ENCODE results near the gene PLEKHG3.

Gene PLEKHG3

DNA sequence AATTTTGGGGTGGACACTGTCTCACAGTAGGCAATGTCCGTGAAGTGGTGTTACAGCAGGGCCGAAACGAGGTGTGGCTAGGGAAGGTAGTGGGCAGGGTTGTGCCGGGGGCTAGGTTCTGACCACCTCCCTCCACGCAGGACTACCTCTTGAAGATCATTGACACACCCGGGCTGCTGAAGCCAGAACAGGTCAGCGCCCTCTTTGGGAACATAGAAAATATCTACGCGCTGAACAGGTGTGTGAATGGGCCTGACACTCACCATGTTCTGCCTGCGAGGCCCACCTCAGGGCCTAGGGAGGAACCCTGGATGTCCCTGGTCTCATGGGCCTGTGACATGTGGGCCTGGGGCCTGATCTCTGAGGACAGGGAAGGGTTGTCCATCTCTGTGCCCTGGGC is 24.6 kb downstream of the PLEKHG3 start:
- no peak for DNase-seq

DNA sequence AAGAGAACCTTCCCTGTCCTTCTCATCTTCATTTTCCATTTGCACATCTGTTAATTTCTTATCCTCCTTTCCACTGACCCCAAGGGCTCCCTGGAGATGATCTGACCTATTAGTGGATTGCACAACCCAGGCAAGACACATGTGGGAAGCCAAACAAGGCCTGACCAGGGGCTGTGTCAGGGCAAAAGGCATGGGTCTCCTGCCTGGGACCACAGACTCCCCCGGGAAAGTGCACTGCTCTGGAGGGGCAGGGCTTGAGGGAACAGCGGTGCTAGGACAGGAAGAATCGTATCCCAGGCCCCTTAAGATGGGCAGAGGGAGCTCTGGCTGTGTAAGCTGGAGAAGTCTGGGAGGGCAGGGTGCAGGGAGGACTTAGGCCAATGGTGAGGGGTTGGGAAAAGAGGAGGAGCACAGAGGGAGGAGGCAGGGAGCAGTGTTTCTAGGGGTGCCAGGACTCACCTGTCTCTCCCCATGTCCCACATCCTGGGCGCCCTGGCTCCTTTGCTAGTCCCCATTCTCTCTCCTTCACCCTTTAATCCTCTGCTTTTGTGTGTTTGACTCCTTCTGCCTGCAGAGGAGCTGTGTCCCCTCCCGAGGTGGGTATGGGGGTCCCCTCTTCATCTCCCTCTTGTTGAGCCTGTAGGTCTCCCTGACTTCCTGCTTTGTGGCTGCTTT is 25.3 kb downstream of the PLEKHG3 start:
- DNase-seq, result no peak

DNA sequence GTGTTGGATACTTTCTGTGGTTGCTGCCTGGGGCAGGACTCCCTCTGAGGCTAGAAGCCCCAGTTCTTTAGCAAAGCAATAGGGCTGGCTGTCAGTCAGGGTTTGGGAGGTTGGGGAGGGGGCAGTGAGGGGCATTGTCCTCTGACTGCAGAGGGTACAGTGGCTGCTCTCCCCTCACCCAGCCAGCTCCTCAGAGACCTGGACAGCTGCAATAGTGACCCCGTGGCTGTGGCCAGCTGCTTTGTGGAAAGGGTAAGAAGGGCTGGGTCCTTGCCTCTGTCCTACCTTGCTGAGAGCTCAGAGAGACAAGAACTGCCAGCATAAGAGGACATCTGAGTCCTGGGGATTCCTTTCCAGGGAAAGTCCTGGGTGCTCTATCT is 25.8 kb downstream of the PLEKHG3 start:
- DNase-seq, result no peak

DNA sequence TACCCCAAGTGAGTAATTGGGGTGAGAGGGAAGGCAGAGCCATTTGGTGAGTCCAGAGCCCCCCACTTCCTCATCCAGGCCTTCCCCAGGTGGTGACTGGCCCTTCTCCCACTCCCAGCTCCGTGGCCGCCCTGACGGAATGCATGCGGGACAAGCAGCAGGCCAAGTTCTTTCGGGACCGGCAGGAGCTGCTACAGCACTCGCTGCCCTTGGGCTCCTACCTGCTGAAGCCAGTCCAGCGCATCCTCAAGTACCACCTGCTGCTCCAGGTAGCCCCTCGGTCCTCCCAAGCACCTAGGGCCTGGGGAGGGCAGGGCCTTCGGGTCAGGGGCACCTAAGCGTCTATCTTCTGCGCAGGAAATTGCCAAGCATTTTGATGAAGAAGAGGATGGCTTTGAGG is 26.5 kb downstream of the PLEKHG3 start:
- no peak for DNase-seq

DNA sequence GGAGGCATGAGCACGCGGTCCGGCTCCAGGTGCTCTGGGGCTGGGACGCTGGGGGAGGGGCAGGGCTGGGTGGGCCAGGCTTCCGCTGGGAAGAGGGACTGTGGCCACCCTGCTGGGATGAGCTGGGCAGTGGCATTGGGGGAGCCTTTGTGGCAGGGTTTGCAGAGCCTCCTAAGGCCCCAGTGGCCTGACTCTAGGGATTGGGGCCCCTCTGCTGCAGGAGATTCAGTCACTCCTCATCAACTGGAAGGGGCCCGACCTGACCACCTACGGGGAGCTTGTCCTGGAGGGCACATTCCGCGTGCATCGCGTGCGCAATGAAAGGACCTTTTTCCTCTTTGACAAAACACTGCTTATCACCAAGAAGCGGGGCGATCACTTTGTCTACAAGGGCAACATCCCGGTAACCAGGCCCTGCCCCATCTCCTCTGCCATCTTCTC is 26.9 kb downstream of the PLEKHG3 start:
- DNase-seq, result no peak

DNA sequence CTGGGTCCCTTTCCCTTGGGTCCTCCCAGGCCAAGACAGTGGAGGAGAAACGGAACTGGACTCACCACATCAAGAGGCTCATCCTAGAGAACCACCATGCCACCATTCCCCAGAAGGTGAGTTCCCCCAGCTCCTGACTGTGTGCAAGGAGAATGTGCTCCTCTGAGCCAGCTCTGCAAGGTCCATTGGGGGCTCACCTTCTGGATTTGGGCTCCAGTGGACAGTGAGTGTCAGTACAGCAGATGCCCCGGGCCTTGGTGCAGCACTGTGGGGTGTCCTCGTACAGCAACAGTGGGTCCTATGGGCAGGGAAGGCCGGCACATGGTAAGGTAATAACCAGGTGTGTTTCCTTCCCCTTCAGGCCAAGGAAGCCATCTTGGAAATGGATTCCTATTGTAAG is 27.8 kb downstream of the PLEKHG3 start:
- DNase-seq, result no peak

DNA sequence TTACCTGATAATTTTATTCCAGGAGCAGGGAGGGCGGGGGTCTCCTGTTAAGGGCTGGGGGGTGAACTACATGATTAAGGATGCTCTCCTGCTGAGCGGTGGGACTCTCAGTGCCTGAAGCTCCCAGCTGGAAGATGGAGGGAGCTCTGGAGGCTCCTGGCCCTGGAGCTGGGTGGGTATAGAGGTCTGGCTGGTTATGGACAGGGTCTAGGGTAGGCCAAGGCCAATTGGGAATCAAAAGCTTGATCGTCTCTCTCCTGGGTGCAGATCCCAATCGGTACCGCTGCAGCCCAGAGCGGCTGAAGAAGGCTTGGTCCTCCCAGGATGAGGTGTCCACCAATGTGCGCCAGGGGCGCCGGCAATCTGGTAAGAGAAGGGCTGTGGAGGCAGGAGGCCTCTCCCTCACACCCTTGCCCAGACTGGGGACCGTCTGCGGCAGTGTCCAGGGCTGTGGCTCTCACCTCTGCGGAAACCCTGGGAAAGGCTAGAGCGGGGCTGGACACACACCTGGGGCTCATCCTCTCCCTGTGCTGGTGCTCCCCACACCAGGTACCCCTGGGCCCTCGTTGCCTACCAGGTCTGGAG is 28.4 kb downstream of the PLEKHG3 start:
- DNase-seq, result no peak

DNA sequence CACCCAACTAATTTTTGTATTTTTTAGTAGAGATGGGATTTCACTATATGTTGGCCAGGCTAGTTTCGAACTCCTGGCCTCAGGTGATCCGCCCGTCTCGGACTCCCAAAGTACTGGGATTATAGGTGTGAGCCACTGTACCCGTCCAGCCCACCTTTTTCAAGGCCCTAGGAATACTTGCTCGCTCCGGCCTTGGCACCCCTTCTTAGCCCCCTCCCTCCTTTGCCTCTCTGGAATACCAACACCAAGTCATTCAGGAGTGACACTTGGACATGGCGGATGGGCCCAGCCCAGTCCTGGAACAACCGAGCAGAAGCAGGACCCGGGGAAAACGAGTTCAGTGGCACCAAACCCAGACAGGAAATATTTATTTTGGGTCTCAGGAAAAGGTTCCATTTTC is 29.1 kb downstream of the PLEKHG3 start:
- DNase-seq, result no peak

DNA sequence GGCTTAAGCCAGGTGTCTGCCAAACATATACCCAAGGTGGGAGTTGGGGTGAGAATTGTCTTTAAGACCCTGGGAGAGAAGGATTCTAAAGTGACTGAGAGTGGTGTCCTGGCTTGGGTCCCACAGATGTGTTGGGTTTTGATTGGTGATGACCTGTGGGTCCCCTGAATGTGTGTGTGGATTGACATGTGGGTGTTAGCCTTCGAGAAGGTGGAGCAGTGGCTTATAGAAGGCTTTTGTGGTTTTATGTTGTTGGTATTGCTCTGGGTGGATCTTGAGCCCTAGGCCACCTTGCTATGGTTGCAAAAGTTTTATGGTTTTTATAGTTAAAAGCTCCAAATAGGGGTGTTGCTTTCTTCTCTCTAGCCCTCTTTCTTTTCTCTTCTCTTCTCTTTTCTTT is 29.7 kb downstream of the PLEKHG3 start:
- no peak for DNase-seq

DNA sequence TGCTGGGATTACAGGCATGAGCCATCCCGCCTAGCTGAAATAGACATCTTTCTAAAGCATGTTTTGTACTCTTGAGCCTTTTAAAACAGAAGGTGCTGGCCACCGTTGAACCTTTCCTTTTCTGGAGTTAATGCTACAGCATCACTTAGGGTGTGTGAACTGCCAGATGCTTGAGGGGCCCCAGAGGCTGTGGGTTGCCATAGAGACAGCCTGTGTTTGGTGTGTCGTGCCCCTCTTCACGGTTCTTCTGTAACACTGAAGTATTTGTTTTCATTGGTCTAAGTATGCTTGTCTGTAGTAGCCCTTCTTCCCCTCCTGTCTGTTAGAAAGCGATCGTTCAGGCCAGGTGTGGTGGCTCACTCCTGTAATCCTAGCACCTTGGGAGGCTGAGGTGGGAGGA is 30.8 kb downstream of the PLEKHG3 start:
- peak; percentile 89 for DNase-seq

DNA sequence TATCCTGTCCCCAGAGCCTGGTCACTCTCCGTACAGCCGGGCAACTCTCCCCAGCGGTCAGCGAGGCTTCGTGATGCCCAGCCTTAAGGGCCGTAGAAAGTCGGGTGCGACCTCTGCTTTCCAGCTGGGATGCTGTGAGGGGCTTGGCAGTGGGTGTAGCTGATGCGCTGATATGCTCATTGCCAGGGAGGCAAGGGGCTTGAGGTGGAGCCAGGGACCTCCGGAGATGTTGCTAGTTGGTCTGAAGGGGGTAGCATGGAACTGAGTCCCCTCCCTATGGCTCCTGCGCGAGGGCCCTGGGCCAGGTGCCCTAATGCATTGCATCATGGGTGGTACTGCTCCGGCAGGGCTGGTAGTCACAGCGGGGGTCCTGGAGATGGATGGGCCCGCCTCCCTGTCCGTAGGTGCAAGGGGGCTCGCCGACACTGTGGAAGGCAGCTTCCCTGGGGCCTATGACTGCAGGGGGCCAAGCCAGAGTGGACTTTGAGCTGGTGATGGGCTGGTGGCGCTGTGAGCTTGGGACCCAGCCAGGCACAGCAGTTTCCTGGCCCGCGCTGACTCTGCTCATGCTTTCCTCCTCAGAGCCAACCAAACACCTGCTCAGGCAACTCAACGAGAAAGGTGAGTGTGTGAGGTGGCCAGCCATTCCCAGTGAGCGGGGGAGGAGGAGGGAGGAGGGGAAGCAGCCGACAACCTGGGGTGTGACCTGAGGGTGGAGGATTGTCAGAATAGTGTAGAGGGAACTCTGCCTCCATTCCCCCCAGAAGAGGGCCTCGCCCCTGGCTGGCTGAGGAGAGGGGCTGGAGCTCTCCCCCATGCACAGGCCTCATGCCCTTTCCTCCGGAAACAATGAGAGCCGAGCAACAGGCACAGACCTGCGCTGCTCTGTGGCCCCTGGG is 32.3 kb downstream of the PLEKHG3 start:
- DNase-seq, result peak; percentile 62

DNA sequence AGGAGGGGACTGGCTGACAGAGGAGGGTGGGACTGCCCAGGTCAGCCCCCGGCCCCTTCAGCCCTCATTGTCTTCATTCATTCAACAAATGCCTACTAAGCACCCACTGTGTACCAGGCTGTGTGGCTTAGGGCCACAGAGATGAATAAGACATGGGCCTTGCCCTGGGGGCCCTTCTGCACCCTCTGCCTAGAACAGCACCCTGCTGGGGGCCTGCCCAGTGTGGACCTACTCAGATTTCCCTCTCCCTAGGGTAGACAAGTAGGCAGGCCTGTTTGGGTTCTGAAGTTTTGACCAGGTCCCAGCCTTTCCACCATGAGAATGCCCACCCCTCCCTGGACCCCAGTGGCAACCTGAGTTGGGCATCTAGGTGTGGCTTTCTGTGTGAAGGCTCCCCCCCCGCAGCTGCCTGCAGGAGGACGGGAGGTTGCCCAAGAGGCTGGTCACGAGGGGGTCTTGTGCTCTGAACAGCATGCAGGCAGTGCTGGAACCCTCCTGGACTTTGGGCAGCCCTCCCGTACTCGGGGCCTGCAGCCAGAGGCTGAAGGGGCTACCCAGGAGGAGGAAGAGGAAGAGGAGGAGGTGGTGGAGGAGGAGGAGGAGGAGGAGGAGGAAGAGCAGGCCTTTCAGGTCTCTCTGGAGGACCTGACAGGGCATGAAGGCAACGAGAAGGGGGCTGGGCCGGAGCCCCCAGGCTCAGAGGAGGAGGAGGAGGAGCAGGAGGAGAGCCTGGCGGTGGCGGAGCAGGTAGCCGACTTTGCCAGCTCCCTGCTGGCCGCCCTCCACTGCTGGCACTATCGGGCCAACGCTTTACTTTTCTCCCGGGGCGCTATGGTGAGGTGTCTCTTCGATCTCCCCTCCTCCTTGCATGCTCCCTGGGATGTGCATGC is 33.4 kb downstream of the PLEKHG3 start:
- no peak for DNase-seq

DNA sequence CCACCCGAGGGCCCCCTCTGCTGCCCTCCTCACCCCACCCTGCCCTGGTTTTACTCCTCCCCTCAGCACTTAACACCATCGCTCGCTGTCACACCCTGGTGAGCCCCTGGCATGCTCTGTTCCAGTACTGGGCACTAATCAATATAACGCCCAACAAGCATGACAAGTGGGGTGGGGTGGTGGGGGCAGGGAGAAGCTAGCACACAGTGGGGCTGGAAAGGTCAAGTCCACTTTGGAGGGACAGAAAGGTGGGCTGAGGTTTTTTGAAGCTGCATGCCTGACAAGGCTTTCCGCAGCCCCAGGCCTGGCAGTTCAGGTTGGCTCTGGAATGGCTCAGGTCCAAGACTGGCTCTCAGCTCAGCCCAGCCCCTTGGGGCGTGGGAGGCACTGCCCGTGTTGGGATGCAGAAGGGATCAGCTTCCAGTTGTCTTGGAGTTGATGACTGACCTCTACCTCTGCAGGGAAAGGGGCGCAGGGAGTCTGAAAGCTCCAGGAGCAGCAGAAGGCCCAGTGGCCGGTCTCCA is 34.1 kb downstream of the PLEKHG3 start:
- DNase-seq, result no peak

DNA sequence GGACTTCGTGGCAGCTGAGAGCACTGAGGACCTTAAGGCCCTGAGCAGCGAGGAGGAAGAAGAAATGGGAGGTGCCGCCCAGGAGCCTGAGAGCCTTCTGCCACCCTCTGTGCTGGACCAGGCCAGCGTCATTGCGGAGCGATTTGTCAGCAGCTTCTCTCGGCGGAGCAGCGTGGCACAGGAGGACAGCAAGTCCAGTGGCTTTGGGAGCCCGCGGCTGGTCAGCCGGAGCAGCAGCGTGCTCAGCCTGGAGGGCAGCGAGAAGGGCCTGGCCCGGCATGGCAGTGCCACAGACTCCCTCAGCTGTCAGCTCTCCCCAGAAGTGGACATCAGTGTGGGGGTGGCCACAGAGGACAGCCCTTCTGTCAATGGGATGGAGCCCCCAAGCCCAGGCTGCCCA is 37.0 kb downstream of the PLEKHG3 start:
- DNase-seq, result no peak

DNA sequence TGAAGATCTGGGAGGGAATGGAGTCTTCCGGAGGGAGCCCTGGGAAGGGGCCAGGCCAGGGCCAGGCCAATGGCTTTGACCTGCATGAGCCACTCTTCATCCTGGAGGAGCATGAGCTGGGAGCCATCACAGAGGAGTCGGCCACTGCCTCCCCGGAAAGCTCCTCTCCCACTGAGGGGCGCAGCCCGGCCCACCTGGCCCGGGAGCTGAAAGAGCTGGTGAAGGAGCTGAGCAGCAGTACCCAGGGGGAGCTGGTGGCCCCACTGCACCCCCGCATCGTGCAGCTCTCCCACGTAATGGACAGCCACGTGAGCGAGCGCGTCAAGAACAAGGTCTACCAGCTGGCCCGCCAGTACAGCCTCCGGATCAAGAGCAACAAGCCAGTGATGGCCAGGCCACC is 37.7 kb downstream of the PLEKHG3 start:
- no peak for DNase-seq

DNA sequence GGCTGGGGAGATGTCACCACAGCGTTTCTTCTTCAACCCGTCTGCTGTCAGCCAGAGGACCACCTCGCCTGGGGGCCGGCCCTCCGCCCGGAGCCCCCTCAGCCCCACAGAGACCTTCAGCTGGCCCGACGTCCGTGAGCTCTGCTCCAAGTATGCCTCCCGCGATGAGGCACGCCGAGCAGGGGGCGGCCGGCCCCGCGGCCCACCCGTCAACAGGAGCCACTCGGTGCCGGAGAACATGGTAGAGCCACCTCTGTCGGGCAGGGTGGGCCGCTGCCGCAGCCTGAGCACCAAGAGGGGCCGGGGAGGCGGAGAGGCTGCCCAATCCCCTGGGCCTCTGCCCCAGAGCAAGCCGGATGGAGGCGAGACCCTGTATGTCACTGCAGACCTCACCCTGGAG is 38.8 kb downstream of the PLEKHG3 start:
- no peak for DNase-seq

DNA sequence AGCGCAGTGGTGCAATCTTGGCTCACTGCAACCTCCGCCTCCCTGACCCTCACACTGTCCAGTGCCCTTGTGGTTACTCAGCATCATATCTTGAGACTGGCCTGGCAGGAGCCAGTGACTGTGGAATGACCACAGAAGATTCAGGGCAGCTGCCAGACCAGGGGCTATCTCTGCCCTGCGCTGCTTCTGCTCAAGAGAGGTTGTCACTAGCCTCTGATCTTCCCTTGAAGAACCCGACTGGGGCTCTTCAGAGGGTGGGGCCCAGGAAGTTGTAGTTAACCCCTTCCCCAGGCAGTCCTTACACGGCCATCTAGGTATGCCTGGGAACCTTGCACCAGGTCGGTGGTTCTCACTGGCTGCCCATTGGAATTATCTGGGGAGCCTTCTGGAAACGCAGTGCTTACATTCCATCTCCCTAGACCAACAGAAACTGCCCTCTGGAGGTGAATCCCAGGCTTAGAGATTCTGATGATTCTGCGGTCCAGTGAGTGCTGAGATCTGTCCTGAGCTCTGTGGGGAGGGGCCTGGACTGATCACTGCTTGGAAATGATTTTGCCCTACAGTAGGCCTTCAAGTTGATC is 41.4 kb downstream of the PLEKHG3 start:
- no peak for DNase-seq

DNA sequence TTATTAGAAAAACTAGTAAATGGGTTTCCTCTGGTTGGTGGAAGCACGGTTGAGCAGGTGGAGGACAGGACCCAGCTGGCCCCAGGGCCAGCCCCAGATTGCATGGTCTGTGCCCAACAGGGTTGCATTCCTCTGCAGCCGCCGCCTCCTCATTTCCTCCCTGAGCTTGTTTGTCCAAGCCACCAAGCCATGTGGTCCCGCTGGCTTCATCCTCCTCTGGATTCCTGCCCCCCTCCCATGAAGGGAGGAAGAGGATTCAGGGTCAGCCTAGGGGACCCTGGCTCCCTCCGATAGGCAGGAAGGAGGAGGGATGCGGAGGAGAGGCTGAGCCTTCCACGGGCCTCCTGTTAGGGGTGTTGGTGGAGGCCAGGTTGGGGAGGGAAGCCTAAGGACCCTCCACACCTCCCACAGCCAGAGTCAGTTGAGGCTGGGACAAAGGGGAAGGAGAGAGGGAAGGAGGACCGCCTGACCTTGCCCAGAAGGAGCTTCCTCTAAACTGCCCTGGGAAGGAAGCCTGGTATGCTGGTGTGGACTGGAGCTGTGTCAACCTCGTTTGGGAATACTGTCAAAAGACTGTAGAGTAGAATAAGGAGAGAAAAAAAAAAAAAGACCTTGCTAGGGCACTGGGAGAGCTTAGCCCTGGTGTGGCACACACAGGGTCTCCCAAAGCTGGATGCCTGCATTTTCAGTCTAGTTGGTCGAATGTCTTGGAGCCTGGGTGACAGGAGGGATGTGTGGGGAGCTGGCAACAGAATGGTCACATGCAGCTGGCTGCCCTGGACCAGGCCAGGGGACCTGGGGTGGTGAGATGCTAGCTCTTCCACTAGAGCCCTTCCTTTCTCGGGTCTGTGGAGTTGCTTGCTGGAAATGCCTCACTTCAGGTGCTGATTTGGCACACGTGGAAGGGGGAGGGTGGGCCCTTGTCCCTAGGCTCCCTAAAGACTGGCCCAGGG is 42.4 kb downstream of the PLEKHG3 start:
- no peak for DNase-seq

DNA sequence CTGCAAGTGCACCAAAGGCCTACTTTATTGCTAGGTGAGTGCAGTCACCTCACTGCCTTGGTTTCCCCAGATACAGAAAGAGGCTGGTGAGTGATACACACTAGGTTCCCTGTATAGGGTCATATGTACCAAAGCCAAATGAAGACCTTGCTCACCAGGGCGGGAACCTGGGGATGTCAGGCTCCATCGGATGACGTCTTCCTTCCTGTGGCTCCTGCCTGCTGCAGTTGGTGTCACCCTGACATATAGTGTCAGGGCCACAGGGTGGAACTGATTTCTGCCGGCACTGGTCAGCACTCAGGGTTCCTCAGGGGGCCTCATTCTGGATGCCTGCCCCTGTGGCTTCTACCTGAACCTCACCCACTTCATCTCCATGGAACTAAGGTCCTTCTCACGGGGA is 43.1 kb downstream of the PLEKHG3 start:
- no peak for DNase-seq

DNA sequence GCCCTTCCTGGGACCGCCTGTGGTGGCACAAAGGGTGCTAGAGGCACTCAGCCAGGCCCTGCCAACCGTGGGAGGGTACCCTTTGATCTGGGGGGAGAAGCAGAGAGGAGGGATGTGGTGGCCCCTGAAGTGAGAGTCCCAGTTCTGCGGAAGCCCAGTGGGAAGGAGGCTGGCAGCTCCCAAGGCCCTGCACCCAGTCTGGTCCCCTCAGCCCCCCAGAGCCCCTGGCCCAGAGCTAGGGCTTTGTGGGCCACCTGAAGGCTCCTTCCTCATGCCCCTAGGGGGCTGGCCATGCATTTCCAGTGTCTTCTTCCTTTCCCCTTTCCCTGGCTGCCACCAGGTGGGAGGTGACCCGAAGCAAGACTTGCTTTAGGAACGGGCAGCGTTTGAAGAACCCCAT is 44.3 kb downstream of the PLEKHG3 start:
- DNase-seq, result no peak
